WTC11 (cell line): ENCODE data around the gene CIAO2A. TPM values are rescaled to one million over a fixed set of nuclear protein-coding genes. Genes with fewer than 3 reads are reported as not detected.
A peak's percentile ranks its signal among the peaks of the same experiment; 100 is the strongest.

Source experiments
- ATAC-seq: fragments of 200-7000 bp; cut with Tn5 transposase; 2 replicates; pipeline ENCODE4 v1.10.0; 2021; ENCODE audit warnings: mild to moderate bottlenecking, moderate library complexity
- CTCF ChIA-PET: fragments of 300-600 bp; sonication (Branson Sonifier 250); formaldehyde crosslinking; loops from one replicate; lab custom pipeline; 2021; ENCODE audit warnings: antibody characterized with exemption; lab: Charles Lee
- POLR2A ChIA-PET: fragments of 350-600 bp; sonication (Branson Sonifier 250); formaldehyde crosslinking; loops from one replicate; lab custom pipeline; 2021; ENCODE audit warnings: antibody characterized with exemption; lab: Charles Lee
- DNase-seq: peaks from one replicate; pipeline ENCODE4 v3.0.0; 2021; ENCODE audit warnings: low spot score
- H3K27ac Mint-ChIP-seq: 2 replicates; pipeline ENCODE4 v1.8.0; 2021; ENCODE audit warnings: mixed read lengths
- H3K27me3 Mint-ChIP-seq: 2 replicates; pipeline ENCODE4 v1.8.0; 2021; ENCODE audit warnings: low read depth, mild to moderate bottlenecking, moderate library complexity, mixed read lengths
- H3K36me3 Mint-ChIP-seq: 2 replicates; pipeline ENCODE4 v1.8.0; 2021; ENCODE audit warnings: mixed read lengths
- H3K4me1 Mint-ChIP-seq: 2 replicates; pipeline ENCODE4 v1.8.0; 2022; ENCODE audit warnings: mixed read lengths
- H3K4me3 Mint-ChIP-seq: 2 replicates; pipeline ENCODE4 v1.8.0; 2021; ENCODE audit warnings: mild to moderate bottlenecking, moderate library complexity, mixed read lengths
- H3K9me3 Mint-ChIP-seq: 2 replicates; pipeline ENCODE4 v1.8.0; 2021; ENCODE audit warnings: mixed read lengths
- E2F5 ChIP-seq: sonication (generic); formaldehyde crosslinking; IDR thresholded peaks from 2 replicates; pipeline ENCODE4 v1.8.1; 2022; ENCODE audit warnings: mild to moderate bottlenecking, moderate library complexity, missing genetic modification reagents
- ELF4 ChIP-seq: sonication (generic); formaldehyde crosslinking; IDR thresholded peaks from 2 replicates; pipeline ENCODE4 v1.8.1; 2022; ENCODE audit warnings: low read depth, mild to moderate bottlenecking, moderate library complexity, missing genetic modification reagents
- ERG ChIP-seq: fragments of 250-450 bp; sonication (Bioruptor Pico); IDR thresholded peaks from 2 replicates; pipeline ENCODE4 v1.8.0; 2021; ENCODE audit warnings: mild to moderate bottlenecking
- ETV6 ChIP-seq: sonication (generic); formaldehyde crosslinking; IDR thresholded peaks from 2 replicates; pipeline ENCODE4 v1.8.1; 2022; ENCODE audit warnings: mild to moderate bottlenecking, missing genetic modification reagents
- FOXP1 ChIP-seq: sonication (generic); formaldehyde crosslinking; IDR thresholded peaks from 2 replicates; pipeline ENCODE4 v1.8.0; 2022; ENCODE audit warnings: missing genetic modification reagents, mild to moderate bottlenecking, moderate library complexity, borderline replicate concordance
- GABPB1 ChIP-seq: sonication (generic); formaldehyde crosslinking; IDR thresholded peaks from 2 replicates; pipeline ENCODE4 v1.8.1; 2023; ENCODE audit warnings: mild to moderate bottlenecking, missing genetic modification reagents
- GRHL2 ChIP-seq: fragments of 250-450 bp; sonication (Bioruptor Pico); IDR thresholded peaks from 2 replicates; pipeline ENCODE4 v1.8.0; 2022; ENCODE audit warnings: mild to moderate bottlenecking, moderate library complexity; ENCODE audit not compliant: insufficient replicate concordance, severe bottlenecking
- JAZF1 ChIP-seq: fragments of 250-450 bp; sonication (Bioruptor Pico); IDR thresholded peaks from 2 replicates; pipeline ENCODE4 v1.9.0; 2021; ENCODE audit warnings: moderate library complexity, mild to moderate bottlenecking, inconsistent platforms
- SOX15 ChIP-seq: fragments of 250-450 bp; sonication (Bioruptor Pico); IDR thresholded peaks from 2 replicates; pipeline ENCODE4 v1.9.0; 2021; ENCODE audit warnings: mild to moderate bottlenecking
- TP53 ChIP-seq: sonication (generic); formaldehyde crosslinking; IDR thresholded peaks from 2 replicates; pipeline ENCODE4 v1.8.1; 2023; ENCODE audit warnings: mild to moderate bottlenecking, missing genetic modification reagents
- ZNF138 ChIP-seq: sonication (generic); formaldehyde crosslinking; conservative IDR thresholded peaks from 2 replicates; pipeline ENCODE4 v1.8.1; 2022; ENCODE audit warnings: mild to moderate bottlenecking, moderate library complexity, missing genetic modification reagents
- ZNF416 ChIP-seq: fragments of 250-450 bp; sonication (Bioruptor Pico); IDR thresholded peaks from 2 replicates; pipeline ENCODE4 v1.9.0; 2021; ENCODE audit warnings: mild to moderate bottlenecking, inconsistent platforms
- ZNF425 ChIP-seq: fragments of 250-450 bp; sonication (Bioruptor Pico); conservative IDR thresholded peaks from 2 replicates; pipeline ENCODE4 v1.9.0; 2021; ENCODE audit warnings: mild to moderate bottlenecking
- ZNF671 ChIP-seq: fragments of 250-450 bp; sonication (Bioruptor Pico); IDR thresholded peaks from 2 replicates; pipeline ENCODE4 v1.8.0; 2021; ENCODE audit warnings: mild to moderate bottlenecking
- total RNA-seq: library from RNA; stranded (reverse); gene quantifications from 3 replicates; pipeline ENCODE4 v1.2.3, GENCODE V29; 2021
- TF ChIP-seq, protein P1 (sequence below): sonication (generic); formaldehyde crosslinking; IDR thresholded peaks from 2 replicates; pipeline ENCODE4 v1.8.0; 2022; ENCODE audit warnings: missing genetic modification reagents
- TF ChIP-seq, protein P2 (sequence below): sonication (generic); formaldehyde crosslinking; IDR thresholded peaks from 2 replicates; pipeline ENCODE4 v1.8.0; 2022; ENCODE audit warnings: mild to moderate bottlenecking, missing genetic modification reagents
- TF ChIP-seq, protein P3 (sequence below): sonication (generic); formaldehyde crosslinking; IDR thresholded peaks from 2 replicates; pipeline ENCODE4 v1.8.1; 2022; ENCODE audit warnings: mild to moderate bottlenecking, missing genetic modification reagents, moderate library complexity, borderline replicate concordance
- TF ChIP-seq, protein P4 (sequence below): fragments of 250-450 bp; sonication (Bioruptor Pico); IDR thresholded peaks from 2 replicates; pipeline ENCODE4 v1.9.0; 2021; ENCODE audit warnings: moderate library complexity, mild to moderate bottlenecking, inconsistent platforms, borderline replicate concordance
- TF ChIP-seq, protein P5 (sequence below): sonication (generic); formaldehyde crosslinking; IDR thresholded peaks from 2 replicates; pipeline ENCODE4 v1.8.1; 2023; ENCODE audit warnings: mild to moderate bottlenecking, moderate library complexity, missing genetic modification reagents

Gene CIAO2A
- total RNA-seq, 1 experiment from 2014 or later = 73.6 TPM

GRCh38 chr15:64024172-64025050 is 69.2 kb downstream of the CIAO2A start:
- CTCF ChIA-PET = interaction anchor here (0.6 to 3.4 kb wide), 4 partner anchors 21 to 219 kb away, joined by 3 to 22 read pairs (median 14); partner anchors contain the start of gene DAPK2
- no peak for TF ChIP-seq ZNF416 (CRISPR knock-in tag)
- no peak for TF ChIP-seq ELF4 (CRISPR knock-in tag)
- TF ChIP-seq GABPB1 = peak; percentile 95
- TF ChIP-seq, protein P1, sequence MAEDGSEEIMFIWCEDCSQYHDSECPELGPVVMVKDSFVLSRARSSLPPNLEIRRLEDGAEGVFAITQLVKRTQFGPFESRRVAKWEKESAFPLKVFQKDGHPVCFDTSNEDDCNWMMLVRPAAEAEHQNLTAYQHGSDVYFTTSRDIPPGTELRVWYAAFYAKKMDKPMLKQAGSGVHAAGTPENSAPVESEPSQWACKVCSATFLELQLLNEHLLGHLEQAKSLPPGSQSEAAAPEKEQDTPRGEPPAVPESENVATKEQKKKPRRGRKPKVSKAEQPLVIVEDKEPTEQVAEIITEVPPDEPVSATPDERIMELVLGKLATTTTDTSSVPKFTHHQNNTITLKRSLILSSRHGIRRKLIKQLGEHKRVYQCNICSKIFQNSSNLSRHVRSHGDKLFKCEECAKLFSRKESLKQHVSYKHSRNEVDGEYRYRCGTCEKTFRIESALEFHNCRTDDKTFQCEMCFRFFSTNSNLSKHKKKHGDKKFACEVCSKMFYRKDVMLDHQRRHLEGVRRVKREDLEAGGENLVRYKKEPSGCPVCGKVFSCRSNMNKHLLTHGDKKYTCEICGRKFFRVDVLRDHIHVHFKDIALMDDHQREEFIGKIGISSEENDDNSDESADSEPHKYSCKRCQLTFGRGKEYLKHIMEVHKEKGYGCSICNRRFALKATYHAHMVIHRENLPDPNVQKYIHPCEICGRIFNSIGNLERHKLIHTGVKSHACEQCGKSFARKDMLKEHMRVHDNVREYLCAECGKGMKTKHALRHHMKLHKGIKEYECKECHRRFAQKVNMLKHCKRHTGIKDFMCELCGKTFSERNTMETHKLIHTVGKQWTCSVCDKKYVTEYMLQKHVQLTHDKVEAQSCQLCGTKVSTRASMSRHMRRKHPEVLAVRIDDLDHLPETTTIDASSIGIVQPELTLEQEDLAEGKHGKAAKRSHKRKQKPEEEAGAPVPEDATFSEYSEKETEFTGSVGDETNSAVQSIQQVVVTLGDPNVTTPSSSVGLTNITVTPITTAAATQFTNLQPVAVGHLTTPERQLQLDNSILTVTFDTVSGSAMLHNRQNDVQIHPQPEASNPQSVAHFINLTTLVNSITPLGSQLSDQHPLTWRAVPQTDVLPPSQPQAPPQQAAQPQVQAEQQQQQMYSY (CRISPR knock-in tag) = peak; percentile 85
- no peak for TF ChIP-seq ZNF671 (CRISPR knock-in tag)
- no peak for TF ChIP-seq ERG (CRISPR knock-in tag)
- TF ChIP-seq GRHL2 = no peak
- TF ChIP-seq, protein P2, sequence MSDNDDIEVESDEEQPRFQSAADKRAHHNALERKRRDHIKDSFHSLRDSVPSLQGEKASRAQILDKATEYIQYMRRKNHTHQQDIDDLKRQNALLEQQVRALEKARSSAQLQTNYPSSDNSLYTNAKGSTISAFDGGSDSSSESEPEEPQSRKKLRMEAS = peak; percentile 43
- TF ChIP-seq, protein P3, sequence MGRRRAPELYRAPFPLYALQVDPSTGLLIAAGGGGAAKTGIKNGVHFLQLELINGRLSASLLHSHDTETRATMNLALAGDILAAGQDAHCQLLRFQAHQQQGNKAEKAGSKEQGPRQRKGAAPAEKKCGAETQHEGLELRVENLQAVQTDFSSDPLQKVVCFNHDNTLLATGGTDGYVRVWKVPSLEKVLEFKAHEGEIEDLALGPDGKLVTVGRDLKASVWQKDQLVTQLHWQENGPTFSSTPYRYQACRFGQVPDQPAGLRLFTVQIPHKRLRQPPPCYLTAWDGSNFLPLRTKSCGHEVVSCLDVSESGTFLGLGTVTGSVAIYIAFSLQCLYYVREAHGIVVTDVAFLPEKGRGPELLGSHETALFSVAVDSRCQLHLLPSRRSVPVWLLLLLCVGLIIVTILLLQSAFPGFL (CRISPR knock-in tag) = no peak
- TF ChIP-seq, protein P4, sequence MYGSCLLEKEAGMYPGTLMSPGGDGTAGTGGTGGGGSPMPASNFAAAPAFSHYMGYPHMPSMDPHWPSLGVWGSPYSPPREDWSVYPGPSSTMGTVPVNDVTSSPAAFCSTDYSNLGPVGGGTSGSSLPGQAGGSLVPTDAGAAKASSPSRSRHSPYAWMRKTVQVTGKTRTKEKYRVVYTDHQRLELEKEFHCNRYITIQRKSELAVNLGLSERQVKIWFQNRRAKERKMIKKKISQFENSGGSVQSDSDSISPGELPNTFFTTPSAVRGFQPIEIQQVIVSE (CRISPR knock-in tag) = no peak
- TF ChIP-seq TP53 (CRISPR knock-in tag) = no peak
- TF ChIP-seq SOX15 (CRISPR knock-in tag) = no peak
- no peak for TF ChIP-seq E2F5 (CRISPR knock-in tag)
- TF ChIP-seq ZNF425 (CRISPR knock-in tag) = no peak
- TF ChIP-seq, protein P5, sequence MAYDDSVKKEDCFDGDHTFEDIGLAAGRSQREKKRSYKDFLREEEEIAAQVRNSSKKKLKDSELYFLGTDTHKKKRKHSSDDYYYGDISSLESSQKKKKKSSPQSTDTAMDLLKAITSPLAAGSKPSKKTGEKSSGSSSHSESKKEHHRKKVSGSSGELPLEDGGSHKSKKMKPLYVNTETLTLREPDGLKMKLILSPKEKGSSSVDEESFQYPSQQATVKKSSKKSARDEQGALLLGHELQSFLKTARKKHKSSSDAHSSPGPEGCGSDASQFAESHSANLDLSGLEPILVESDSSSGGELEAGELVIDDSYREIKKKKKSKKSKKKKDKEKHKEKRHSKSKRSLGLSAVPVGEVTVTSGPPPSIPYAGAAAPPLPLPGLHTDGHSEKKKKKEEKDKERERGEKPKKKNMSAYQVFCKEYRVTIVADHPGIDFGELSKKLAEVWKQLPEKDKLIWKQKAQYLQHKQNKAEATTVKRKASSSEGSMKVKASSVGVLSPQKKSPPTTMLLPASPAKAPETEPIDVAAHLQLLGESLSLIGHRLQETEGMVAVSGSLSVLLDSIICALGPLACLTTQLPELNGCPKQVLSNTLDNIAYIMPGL (CRISPR knock-in tag) = no peak
- TF ChIP-seq ETV6 (CRISPR knock-in tag) = no peak
- TF ChIP-seq ZNF138 (CRISPR knock-in tag) = no peak
- no peak for TF ChIP-seq JAZF1 (CRISPR knock-in tag)
- peak; percentile 28; the same call in 1 of the 2 replicates for TF ChIP-seq FOXP1
- ATAC-seq (peak; percentile 73), DNase-seq (peak; percentile 29)
- H3K9me3 Mint-ChIP-seq = peaks cover 3% of the 10 kb centered on the region; the same call in 1 of the 2 replicates
- no peak overlapping the region for H3K27ac Mint-ChIP-seq
- POLR2A ChIA-PET = no interaction called here
- peaks cover 16% of the 10 kb centered on the region for H3K4me1 Mint-ChIP-seq
- no peaks in the 10 kb centered on the region for H3K36me3 Mint-ChIP-seq
- no peak overlapping the region for H3K4me3 Mint-ChIP-seq
- H3K27me3 Mint-ChIP-seq = no peaks in the 10 kb centered on the region
